Neural cell (in vitro differentiated cells): Measurements from ENCODE around the gene MAPK10. TPM values are rescaled to one million over a fixed set of nuclear protein-coding genes. Genes with fewer than 3 reads are reported as not detected.

Source experiments
- H2AFZ ChIP-seq: fragments of 200-600, 300-800 bp; sonication (generic), shearing (Covaris generic); 2 replicates; pipeline ENCODE4 v1.6.0; 2014; ENCODE audit warnings: low read depth, mild to moderate bottlenecking, antibody characterized with exemption, low read length, moderate library complexity
- H3F3A ChIP-seq: fragments of 200-600 bp; shearing (Covaris generic); 2 replicates; pipeline ENCODE4 v1.6.1; 2016; ENCODE audit warnings: mild to moderate bottlenecking, moderate library complexity, mixed read lengths, antibody characterized with exemption, low read length; ENCODE audit not compliant: insufficient read depth, poor library complexity, severe bottlenecking
- H3K27ac ChIP-seq: fragments of 200-600, 300-800 bp; sonication (generic), shearing (Covaris generic); 2 replicates; pipeline ENCODE4 v1.5.1; 2014; ENCODE audit warnings: mild to moderate bottlenecking, low read length, moderate library complexity
- H3K27me3 ChIP-seq: fragments of 300-800, 200-600 bp; sonication (generic), shearing (Covaris generic); 2 replicates; pipeline ENCODE4 v1.6.0; 2014; ENCODE audit warnings: mild to moderate bottlenecking, low read depth, low read length, moderate library complexity; ENCODE audit not compliant: insufficient read depth
- H3K36me3 ChIP-seq: fragments of 300-800, 200-600 bp; sonication (generic), shearing (Covaris generic); 2 replicates; pipeline ENCODE4 v1.5.1; 2014; ENCODE audit warnings: mild to moderate bottlenecking, antibody characterized with exemption, low read length, moderate library complexity; ENCODE audit not compliant: insufficient read depth
- H3K4me2 ChIP-seq: fragments of 300-800, 200-600 bp; sonication (generic), shearing (Covaris generic); 2 replicates; pipeline ENCODE4 v1.6.0; 2014; ENCODE audit warnings: mild to moderate bottlenecking, low read length
- H3K4me3 ChIP-seq: fragments of 300-800, 200-600 bp; sonication (generic), shearing (Covaris generic); 2 replicates; pipeline ENCODE4 v1.5.1; 2014; ENCODE audit warnings: mild to moderate bottlenecking, low read length, moderate library complexity
- H3K79me2 ChIP-seq: fragments of 200-600 bp; shearing (Covaris generic); replicated peaks from 2 replicates; pipeline ENCODE4 v1.6.0; 2014; ENCODE audit warnings: mild to moderate bottlenecking, low read length, moderate library complexity; ENCODE audit not compliant: insufficient read depth
- H3K9ac ChIP-seq: fragments of 300-800, 200-600 bp; sonication (generic), shearing (Covaris generic); 2 replicates; pipeline ENCODE4 v1.6.1; 2016; ENCODE audit warnings: mild to moderate bottlenecking, low read length, mixed read lengths
- H3K9me2 ChIP-seq: fragments of 200-600 bp; shearing (Covaris generic); 2 replicates; pipeline ENCODE4 v1.6.1; 2016; ENCODE audit warnings: mild to moderate bottlenecking, low read length, mixed read lengths; ENCODE audit not compliant: insufficient read depth
- H3K9me3 ChIP-seq: fragments of 200-600, 300-800 bp; sonication (generic), shearing (Covaris generic); 2 replicates; pipeline ENCODE4 v1.6.1; 2016; ENCODE audit warnings: mild to moderate bottlenecking, mixed run types, low read length, moderate library complexity, mixed read lengths
- H4K20me1 ChIP-seq: fragments of 200-600 bp; shearing (Covaris generic); 2 replicates; pipeline ENCODE4 v1.6.1; 2016; ENCODE audit warnings: mild to moderate bottlenecking, mixed run types; ENCODE audit not compliant: insufficient read depth
- EP300 ChIP-seq: fragments of 450-650 bp; conservative IDR thresholded peaks from 2 replicates; pipeline ENCODE4 v1.6.1; 2014; ENCODE audit warnings: antibody characterized with exemption, mild to moderate bottlenecking, moderate library complexity; ENCODE audit not compliant: poor library complexity, severe bottlenecking
- EZH2 ChIP-seq: fragments of 200-600, 300-800 bp; shearing (Covaris generic), sonication (generic); IDR thresholded peaks from 2 replicates; pipeline ENCODE4 v1.6.1; 2014; ENCODE audit warnings: antibody characterized with exemption, low read length, borderline replicate concordance, mild to moderate bottlenecking; ENCODE audit not compliant: insufficient read depth, poor library complexity, severe bottlenecking
- MXI1 ChIP-seq: fragments of 450-650 bp; conservative IDR thresholded peaks from 2 replicates; pipeline ENCODE4 v1.6.1; 2014; ENCODE audit warnings: antibody characterized with exemption, mild to moderate bottlenecking; ENCODE audit not compliant: poor library complexity, severe bottlenecking
- POLR2AphosphoS5 ChIP-seq: IDR thresholded peaks from 2 replicates; pipeline ENCODE4 v1.6.1; 2012
- RAD21 ChIP-seq: fragments of 450-650 bp; conservative IDR thresholded peaks from 2 replicates; pipeline ENCODE4 v1.6.1; 2014; ENCODE audit warnings: antibody characterized with exemption, mild to moderate bottlenecking, moderate library complexity
- SMC3 ChIP-seq: fragments of 450-650 bp; conservative IDR thresholded peaks from 2 replicates; pipeline ENCODE4 v1.6.1; 2014; ENCODE audit warnings: antibody characterized with exemption, mild to moderate bottlenecking, moderate library complexity; ENCODE audit not compliant: poor library complexity
- TAF1 ChIP-seq: IDR thresholded peaks from 2 replicates; pipeline ENCODE4 v1.6.1; 2012; ENCODE audit warnings: low read depth
- polyA plus RNA-seq: library from polyadenylated mRNA; depleted of rRNA; stranded (reverse); fragments of >200 nt; gene quantifications from 2 replicates; pipeline ENCODE4 v1.2.3, GENCODE V29; 2014
- TF ChIP-seq, protein P1 (sequence below): fragments of 450-650 bp; IDR thresholded peaks from 2 replicates; pipeline ENCODE4 v1.5.1; 2014; ENCODE audit warnings: antibody characterized with exemption, mild to moderate bottlenecking, moderate library complexity; ENCODE audit not compliant: poor library complexity, severe bottlenecking
- TF ChIP-seq, protein P2 (sequence below): IDR thresholded peaks from 2 replicates; pipeline ENCODE4 v1.6.1; 2012; ENCODE audit warnings: borderline replicate concordance

The MAPK10 gene
- polyA plus RNA-seq, 1 donor from 2014 or later, result 91.9 TPM

DNA sequence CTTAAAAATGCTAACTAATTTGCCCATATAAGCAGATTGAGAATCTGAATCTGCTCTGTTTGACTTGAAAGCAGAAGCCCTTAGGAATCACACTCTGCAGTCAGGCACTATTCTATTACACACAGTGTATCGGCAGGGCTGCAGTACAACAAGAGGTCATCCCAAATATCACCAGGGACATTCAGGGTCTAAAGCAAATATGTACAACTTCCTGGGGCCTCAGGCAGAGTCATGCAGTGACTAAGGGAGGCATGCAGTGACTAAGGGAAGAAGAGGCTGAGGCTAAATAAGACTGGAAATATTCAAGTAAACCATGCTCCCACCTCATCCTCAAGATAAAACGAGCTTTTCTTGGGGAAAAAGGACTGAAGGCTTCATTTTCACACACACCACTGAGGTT lies 20.9 kb downstream of the MAPK10 start:
- peaks cover 30% of the 10 kb centered on the region for H3K79me2 ChIP-seq
- H2AFZ ChIP-seq, result no peak overlapping the region
- H3K27ac ChIP-seq, result no peak overlapping the region

DNA sequence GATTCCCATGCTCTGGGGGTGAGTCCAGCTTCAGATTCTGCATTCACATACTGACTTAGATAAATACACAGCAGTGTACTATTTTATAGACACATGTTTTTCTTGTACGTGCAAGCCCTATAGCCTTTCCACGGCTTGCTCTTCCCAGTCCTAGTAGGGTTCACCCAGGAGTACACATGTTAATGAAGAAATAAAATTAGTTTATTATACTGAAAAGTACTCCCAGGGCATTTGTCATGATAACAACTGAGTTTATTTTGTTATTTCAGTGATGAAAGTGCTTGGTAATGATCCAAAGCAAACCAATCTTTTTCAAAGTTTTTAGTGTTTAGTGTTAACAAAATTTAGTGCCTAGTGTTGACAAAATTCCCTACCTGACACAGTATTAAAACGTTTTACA lies 21.3 kb downstream of the MAPK10 start:
- Histone ChIP-seq H3K27ac (no peak overlapping the region), H3K9ac (no peak overlapping the region), H2AFZ (no peak overlapping the region), H3K36me3 (no peaks in the 10 kb centered on the region), H3F3A (no peaks in the 10 kb centered on the region), H3K27me3 (no peaks in the 10 kb centered on the region), H3K4me3 (no peak overlapping the region), H3K4me2 (no peak overlapping the region), H3K9me3 (peaks cover 4% of the 10 kb centered on the region), H3K9me2 (no peaks in the 10 kb centered on the region), H3K79me2 (peaks cover 29% of the 10 kb centered on the region), H4K20me1 (no peaks in the 10 kb centered on the region)
- TF ChIP-seq MXI1 (no peak), POLR2AphosphoS5 (no peak)

More for the DNA sequence above, 20.9 kb downstream of the MAPK10 start:
- H3F3A ChIP-seq, result no peaks in the 10 kb centered on the region
- H4K20me1 ChIP-seq, result no peaks in the 10 kb centered on the region
- no peak overlapping the region for H3K4me2 ChIP-seq
- peaks cover 4% of the 10 kb centered on the region for H3K9me3 ChIP-seq
- no peak overlapping the region for H3K4me3 ChIP-seq
- H3K9me2 ChIP-seq, result no peaks in the 10 kb centered on the region
- no peaks in the 10 kb centered on the region for H3K36me3 ChIP-seq
- no peaks in the 10 kb centered on the region for H3K27me3 ChIP-seq
- H3K9ac ChIP-seq, result no peak overlapping the region
- TF ChIP-seq, protein P1, sequence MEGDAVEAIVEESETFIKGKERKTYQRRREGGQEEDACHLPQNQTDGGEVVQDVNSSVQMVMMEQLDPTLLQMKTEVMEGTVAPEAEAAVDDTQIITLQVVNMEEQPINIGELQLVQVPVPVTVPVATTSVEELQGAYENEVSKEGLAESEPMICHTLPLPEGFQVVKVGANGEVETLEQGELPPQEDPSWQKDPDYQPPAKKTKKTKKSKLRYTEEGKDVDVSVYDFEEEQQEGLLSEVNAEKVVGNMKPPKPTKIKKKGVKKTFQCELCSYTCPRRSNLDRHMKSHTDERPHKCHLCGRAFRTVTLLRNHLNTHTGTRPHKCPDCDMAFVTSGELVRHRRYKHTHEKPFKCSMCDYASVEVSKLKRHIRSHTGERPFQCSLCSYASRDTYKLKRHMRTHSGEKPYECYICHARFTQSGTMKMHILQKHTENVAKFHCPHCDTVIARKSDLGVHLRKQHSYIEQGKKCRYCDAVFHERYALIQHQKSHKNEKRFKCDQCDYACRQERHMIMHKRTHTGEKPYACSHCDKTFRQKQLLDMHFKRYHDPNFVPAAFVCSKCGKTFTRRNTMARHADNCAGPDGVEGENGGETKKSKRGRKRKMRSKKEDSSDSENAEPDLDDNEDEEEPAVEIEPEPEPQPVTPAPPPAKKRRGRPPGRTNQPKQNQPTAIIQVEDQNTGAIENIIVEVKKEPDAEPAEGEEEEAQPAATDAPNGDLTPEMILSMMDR, result no peak
- TF ChIP-seq SMC3 (no peak), POLR2AphosphoS5 (no peak), EP300 (no peak), EZH2 (no peak), MXI1 (no peak), RAD21 (no peak), TAF1 (no peak)
- TF ChIP-seq, protein P2, sequence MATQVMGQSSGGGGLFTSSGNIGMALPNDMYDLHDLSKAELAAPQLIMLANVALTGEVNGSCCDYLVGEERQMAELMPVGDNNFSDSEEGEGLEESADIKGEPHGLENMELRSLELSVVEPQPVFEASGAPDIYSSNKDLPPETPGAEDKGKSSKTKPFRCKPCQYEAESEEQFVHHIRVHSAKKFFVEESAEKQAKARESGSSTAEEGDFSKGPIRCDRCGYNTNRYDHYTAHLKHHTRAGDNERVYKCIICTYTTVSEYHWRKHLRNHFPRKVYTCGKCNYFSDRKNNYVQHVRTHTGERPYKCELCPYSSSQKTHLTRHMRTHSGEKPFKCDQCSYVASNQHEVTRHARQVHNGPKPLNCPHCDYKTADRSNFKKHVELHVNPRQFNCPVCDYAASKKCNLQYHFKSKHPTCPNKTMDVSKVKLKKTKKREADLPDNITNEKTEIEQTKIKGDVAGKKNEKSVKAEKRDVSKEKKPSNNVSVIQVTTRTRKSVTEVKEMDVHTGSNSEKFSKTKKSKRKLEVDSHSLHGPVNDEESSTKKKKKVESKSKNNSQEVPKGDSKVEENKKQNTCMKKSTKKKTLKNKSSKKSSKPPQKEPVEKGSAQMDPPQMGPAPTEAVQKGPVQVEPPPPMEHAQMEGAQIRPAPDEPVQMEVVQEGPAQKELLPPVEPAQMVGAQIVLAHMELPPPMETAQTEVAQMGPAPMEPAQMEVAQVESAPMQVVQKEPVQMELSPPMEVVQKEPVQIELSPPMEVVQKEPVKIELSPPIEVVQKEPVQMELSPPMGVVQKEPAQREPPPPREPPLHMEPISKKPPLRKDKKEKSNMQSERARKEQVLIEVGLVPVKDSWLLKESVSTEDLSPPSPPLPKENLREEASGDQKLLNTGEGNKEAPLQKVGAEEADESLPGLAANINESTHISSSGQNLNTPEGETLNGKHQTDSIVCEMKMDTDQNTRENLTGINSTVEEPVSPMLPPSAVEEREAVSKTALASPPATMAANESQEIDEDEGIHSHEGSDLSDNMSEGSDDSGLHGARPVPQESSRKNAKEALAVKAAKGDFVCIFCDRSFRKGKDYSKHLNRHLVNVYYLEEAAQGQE, result no peak
